Measurements from ENCODE around the gene SMIM5.
"Not testable (repeated sequence)": the region's sequence is repeated elsewhere in the genome, so short reads cannot be mapped to it uniquely, and the experiment has no call there.

Gene SMIM5, protein sequence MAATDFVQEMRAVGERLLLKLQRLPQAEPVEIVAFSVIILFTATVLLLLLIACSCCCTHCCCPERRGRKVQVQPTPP

GRCh38 chr17:75632863-75633485, at the start of gene SMIM5:
Gene SMIM5 (plus strand): TSS chr17:75633434. CDS start chr17:75640202, 6,768 bp downstream.
- ATAC-seq, result peak; percentile 86 to 91

GRCh38 chr17:75584849-75585175, 48.4 kb upstream of the SMIM5 start:
- no peak for ATAC-seq

GRCh38 chr17:75587675-75588595, 45.3 kb upstream of the SMIM5 start, which contains the start of gene MYO15B:
Gene MYO15B (plus strand): TSS chr17:75587800. CDS start chr17:75588058, 258 bp downstream.
- ATAC-seq, result peak; percentile 46 to 57

DNA sequence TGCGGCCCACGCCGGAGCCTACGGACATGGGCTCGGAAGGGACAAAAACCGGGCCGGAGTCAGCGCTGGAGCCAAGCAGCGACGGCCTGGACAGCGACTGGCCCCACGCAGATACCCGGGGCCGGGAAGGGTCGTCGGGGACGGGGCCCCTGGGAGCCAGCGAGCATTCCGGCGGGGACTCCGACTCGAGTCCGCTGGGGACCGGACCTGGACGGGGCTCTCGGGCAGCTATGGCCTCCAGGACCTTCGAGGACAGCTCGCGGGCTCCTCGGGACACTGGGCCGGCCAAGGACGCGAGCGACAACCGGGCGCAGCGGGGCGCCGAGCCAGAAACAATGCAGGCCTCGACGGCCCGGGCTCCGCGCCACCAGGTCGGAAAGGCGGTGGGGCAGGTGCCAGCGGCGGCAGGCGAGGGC, 44.6 kb upstream of the SMIM5 start:
- peak; percentile 15 to 28 for ATAC-seq

DNA sequence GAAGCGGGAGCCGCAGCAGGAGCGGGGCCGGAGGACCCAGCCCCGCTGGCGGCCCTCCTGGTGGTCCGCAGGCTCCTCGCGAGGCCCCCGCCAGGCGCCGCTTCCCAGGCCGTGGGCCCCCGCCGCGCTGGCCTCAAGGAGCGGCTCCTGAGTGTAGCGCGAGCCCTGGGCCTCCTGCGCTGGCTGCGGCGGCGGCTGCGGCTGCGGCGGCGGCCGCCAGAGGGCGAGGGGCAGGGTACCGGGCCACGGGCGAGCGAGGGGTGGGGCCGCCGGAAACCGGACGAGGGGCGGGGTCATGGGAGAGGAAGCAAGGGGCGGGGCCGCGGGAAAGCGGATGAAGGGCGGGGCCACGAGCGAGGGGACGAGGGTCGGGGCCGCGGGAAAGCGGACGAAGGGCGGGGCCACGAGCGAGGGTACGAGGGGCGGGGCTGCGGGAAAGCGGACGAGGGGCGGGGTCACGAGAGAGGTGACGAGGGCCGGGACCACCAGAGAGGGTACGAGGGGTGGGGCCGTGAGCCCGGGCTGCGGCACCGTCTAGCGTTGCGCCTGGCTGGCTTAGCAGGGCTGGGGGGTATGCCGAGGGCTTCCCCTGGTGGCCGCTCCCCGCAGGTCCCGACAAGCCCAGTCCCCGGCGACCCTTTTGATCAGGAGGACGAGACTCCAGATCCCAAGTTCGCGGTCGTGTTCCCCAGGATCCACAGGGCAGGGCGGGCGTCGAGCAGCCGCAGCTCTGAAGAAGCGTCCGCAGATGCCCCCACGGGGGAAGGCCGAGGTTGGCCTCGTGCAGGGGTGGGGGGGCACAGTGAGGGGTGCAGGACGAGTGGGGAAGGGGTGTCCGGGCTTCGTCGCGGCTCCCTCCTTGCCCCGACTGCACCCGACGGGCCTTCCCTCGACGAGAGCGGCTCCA, 44.0 kb upstream of the SMIM5 start:
- peak; percentile 87 to 89 for ATAC-seq

DNA sequence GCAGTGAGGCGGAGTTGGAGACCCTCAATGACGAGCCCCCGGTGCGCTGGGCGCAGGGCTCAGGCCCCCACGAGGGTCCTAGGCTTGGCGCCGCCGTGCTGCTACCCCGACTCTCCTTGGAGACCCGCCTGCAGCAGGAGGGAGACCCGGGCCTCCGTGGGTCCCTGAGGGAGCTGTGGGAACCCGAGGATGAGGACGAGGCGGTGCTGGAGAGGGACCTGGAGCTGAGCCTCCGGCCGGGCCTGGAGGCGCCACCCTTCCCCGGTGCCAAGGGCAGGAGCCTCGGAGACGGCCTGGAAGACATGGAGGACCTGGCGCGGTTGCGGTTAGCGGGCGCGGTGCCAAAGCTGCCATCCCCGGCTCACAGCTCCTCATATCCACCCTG, 43.3 kb upstream of the SMIM5 start:
- no peak for ATAC-seq

DNA sequence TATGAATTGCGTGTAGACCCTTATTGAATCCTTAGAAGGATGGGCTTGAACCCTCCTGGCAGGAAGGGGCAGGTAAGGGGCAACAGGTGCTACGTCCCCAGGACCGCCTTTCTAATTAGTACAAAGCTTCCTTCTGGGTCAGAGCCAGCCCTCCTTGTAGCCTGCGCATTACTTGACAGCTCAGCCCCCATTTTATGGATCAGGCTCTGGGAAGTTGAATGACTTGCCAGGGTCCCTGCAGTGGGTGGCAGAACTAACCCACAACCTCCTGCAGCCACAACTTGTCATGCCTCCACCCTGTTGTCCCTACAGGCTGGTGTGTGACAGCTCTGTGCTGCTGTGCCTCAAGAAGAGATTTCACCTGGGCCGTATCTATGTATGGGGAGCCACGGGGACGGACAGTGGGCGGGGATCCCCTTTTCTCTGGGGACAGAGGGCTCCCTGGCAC, 42.9 kb upstream of the SMIM5 start:
- ATAC-seq, result no peak

DNA sequence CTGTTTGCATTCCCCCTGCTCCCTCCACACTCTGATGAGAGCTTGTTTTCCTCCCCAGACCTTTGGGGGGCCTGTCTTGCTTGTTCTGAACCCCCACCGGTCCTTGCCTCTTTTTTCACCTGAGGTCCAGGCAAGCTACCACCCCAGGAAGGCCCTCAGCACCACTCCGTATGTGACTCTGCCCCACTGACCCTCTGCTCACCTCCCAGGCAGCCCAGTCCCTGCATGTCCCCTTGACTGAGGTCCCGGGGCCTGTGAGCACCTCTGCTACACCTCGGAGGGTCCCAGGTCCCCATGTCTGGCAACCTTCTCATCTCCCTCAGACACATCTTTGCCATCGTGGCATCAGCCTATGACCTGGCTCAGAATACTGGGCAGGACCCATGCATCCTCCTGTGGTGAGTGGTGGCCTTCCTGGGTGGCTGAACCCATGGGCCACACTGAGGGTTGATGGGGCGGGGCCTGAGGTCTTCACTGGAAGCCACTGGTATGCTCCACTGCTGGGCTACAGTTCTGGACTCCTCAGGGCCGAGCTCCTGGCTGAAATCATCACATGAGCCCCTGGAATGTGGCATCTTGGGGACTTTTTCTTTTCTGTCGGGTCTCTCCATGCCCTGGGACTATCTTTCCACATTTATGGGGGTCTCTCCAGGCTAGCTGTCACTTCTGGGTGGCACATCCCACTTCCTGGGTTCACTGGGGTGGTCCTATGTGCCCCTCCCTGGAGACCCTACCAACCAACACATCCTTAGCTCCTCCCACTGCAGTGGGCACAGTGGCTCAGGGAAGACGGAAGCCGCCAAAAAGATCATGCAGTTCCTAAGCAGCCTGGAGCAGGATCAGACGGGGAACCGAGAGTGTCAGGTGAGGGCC, 42.1 kb upstream of the SMIM5 start:
- no peak for ATAC-seq

DNA sequence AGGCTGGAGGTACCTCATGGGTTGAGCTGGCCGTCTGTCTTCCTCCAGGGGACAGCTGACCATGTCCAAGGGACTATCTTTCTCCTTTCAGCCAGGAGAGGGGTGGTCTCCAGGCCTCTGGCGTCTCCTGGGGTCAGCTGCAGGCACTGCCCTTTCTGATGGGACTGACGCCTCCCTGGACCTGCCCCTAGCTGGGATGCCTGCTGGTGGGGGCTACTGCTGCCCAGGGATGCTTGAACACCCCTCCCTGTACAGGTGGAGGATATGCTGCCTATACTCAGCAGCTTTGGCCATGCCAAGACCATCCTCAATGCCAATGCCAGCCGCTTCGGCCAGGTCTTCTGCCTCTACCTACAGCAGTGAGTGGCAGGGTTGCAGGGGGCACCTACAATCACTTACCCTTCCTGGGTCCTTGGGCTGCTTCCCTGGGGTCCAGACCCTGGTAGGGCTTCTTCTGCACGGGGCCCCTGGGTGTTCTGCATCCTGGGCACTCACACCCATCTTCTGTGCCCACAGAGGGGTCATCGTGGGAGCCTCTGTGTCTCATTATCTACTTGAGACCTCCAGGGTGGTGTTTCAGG, 41.4 kb upstream of the SMIM5 start:
- no peak for ATAC-seq

DNA sequence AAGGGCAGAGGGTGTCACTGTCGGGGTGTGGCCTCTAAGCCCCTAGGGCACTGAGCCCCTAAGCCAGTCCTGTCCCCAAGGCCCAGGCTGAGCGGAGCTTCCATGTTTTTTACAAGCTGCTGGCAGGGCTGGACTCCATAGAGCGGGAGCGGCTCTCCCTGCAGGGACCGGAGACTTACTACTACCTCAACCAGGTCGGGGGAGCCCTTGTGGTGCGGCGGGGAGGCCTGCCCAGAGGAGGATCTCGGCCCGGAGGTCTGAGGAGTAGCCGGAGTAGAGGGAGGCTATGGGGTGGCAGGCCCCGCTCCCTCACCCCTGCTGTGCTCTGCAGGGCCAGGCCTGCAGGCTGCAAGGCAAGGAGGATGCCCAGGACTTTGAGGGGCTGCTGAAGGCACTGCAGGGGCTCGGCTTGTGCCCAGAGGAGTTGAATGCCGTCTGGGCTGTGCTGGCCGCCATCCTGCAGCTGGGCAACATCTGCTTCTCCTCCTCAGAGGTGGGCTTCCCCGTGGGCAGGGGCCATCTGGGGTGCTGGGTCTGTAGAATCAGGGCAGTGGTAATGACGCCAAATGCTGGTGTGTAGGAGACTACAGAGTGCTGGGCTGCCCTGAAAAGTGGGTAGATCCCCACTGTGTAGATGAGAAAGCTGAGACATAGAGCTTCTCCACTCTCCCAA, 40.8 kb upstream of the SMIM5 start:
- ATAC-seq, result no peak

- ATAC-seq, result not testable (repeated sequence)
Measured at GRCh38 chr17:75593430-75593829, 39.8 kb upstream of the SMIM5 start.

GRCh38 chr17:75594499-75595283, 38.5 kb upstream of the SMIM5 start:
- ATAC-seq, result no peak

- ATAC-seq, result no peak
Measured at GRCh38 chr17:75595284-75595919, 37.8 kb upstream of the SMIM5 start.

- no peak for ATAC-seq
Measured at GRCh38 chr17:75595920-75596313, 37.3 kb upstream of the SMIM5 start.

- ATAC-seq, result no peak
Measured at GRCh38 chr17:75596320-75597087, 36.7 kb upstream of the SMIM5 start.

- ATAC-seq, result peak; percentile 63 to 66
Measured at GRCh38 chr17:75601057-75601987, 31.9 kb upstream of the SMIM5 start.

DNA sequence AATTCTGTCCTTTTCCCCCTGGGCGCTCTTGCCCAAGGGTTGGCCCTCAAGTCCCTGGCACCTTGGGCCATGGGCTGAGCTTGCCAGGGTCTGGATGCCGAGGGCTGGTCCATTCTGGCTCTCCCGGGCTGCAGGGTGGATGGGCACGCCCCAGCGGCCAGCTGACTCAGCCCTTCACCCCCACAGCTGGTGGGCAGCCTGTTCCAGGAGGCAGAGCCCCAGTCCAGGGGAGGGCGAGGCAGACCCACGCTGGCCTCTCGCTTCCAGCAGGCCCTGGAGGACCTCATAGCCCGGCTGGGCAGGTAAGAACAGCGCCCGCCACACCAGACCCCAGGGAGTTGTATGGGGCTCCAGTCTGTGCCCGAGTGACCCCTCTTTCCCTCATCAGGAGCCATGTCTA, 30.6 kb upstream of the SMIM5 start:
- ATAC-seq, result no peak
